ENCODE measurements around the gene TXNL4B. TPM values are rescaled to one million over a fixed set of nuclear protein-coding genes. Genes with fewer than 3 reads are reported as not detected.
"Not testable (repeated sequence)": the region's sequence is repeated elsewhere in the genome, so short reads cannot be mapped to it uniquely, and the experiment has no call there.

The TXNL4B gene
- total RNA-seq, 1 donor from 2014 or later: 15.6 TPM

DNA sequence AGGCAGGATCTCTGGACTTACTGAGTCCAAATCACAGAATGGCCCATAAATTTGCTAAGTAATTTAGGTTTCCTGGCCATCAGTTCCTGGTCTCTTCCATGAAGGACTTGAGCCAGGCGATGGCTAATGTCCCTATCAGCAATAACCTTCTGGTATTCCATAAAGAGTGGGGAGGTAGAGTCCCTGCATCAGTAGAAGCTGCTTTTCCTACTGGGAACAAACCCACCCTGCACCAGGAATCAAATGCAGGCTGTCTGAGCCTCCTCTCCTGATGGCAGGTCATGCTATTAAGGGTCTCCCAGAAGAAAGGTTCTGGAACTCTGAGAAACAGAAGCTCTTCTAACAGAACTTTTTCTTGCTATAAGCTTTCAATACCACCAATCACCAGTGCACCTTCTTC is 31.9 kb downstream of the TXNL4B start:
- Mint-ChIP-seq H3K27me3 (peaks cover 3% of the 10 kb centered on the region), H3K27ac (no peak overlapping the region)

DNA sequence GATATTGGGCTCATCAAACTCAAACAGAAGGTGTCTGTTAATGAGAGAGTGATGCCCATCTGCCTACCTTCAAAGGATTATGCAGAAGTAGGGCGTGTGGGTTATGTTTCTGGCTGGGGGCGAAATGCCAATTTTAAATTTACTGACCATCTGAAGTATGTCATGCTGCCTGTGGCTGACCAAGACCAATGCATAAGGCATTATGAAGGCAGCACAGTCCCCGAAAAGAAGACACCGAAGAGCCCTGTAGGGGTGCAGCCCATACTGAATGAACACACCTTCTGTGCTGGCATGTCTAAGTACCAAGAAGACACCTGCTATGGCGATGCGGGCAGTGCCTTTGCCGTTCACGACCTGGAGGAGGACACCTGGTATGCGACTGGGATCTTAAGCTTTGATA is 33.0 kb downstream of the TXNL4B start:
- no peak for DNase-seq (ENCODE audit: low spot score, unreplicated experiment)
- Mint-ChIP-seq H3K27ac (no peak overlapping the region), H3K4me1 (ENCODE audit: low read depth) (peaks cover 1% of the 10 kb centered on the region), H3K27me3 (peaks cover 3% of the 10 kb centered on the region), H3K4me3 (ENCODE audit: low read depth) (no peak overlapping the region), H3K9me3 (ENCODE audit: low read depth) (no peaks in the 10 kb centered on the region), H3K36me3 (ENCODE audit: insufficient read depth) (peaks cover 1% of the 10 kb centered on the region)
- TF ChIP-seq, protein P1, sequence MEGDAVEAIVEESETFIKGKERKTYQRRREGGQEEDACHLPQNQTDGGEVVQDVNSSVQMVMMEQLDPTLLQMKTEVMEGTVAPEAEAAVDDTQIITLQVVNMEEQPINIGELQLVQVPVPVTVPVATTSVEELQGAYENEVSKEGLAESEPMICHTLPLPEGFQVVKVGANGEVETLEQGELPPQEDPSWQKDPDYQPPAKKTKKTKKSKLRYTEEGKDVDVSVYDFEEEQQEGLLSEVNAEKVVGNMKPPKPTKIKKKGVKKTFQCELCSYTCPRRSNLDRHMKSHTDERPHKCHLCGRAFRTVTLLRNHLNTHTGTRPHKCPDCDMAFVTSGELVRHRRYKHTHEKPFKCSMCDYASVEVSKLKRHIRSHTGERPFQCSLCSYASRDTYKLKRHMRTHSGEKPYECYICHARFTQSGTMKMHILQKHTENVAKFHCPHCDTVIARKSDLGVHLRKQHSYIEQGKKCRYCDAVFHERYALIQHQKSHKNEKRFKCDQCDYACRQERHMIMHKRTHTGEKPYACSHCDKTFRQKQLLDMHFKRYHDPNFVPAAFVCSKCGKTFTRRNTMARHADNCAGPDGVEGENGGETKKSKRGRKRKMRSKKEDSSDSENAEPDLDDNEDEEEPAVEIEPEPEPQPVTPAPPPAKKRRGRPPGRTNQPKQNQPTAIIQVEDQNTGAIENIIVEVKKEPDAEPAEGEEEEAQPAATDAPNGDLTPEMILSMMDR (IDR thresholded peaks at IDR 0.05; ENCODE audit: unreplicated experiment): no peak

More for the DNA sequence above, 31.9 kb downstream of the TXNL4B start:
- Mint-ChIP-seq H3K4me3 (ENCODE audit: low read depth) (no peak overlapping the region), H3K9me3 (ENCODE audit: low read depth) (no peaks in the 10 kb centered on the region), H3K36me3 (ENCODE audit: insufficient read depth) (peaks cover 1% of the 10 kb centered on the region), H3K4me1 (ENCODE audit: low read depth) (peaks cover 2% of the 10 kb centered on the region)
- TF ChIP-seq, protein P1 (IDR thresholded peaks at IDR 0.05; ENCODE audit: unreplicated experiment): no peak
- DNase-seq (ENCODE audit: low spot score, unreplicated experiment): no peak

DNA sequence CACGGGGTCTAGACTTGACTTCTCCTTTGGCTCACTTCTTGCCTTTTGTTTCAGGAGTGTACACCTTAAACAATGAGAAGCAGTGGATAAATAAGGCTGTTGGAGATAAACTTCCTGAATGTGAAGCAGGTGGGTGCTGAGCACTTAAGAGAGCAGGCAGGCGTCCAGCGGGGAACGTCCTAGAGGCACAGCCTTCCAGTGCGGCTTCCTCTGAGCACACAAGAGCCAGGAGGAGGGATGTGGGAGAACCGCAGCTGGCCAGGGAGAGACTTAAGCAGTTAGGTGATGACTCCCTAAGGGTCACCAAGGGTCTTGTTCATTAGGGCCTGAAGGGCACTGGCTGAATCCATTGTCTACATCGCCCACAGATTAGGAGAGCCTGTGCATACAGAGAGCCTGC is 34.4 kb downstream of the TXNL4B start:
- H3K4me3 Mint-ChIP-seq (ENCODE audit: low read depth); DNase-seq (ENCODE audit: low spot score, unreplicated experiment); H3K36me3 Mint-ChIP-seq (ENCODE audit: insufficient read depth); H3K4me1 Mint-ChIP-seq (ENCODE audit: low read depth); H3K9me3 Mint-ChIP-seq (ENCODE audit: low read depth); H3K27me3 Mint-ChIP-seq; H3K27ac Mint-ChIP-seq: not testable (repeated sequence)

DNA sequence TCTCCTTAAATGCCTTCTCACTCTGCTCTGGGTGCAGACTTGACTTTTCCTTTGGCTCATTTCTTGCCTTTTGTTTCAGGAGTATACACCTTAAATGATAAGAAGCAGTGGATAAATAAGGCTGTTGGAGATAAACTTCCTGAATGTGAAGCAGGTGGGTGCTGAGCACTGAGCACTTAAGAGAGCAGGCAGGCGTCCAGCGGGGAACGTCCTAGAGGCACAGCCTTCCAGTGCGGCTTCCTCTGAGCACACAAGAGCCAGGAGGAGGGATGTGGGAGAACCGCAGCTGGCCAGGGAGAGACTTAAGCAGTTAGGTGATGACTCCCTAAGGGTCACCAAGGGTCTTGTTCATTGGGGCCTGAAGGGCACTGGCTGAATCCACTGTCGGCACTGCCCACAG is 36.1 kb downstream of the TXNL4B start:
- H3K4me1 Mint-ChIP-seq (ENCODE audit: low read depth); H3K27ac Mint-ChIP-seq; H3K27me3 Mint-ChIP-seq; H3K4me3 Mint-ChIP-seq (ENCODE audit: low read depth); H3K9me3 Mint-ChIP-seq (ENCODE audit: low read depth); H3K36me3 Mint-ChIP-seq (ENCODE audit: insufficient read depth); DNase-seq (ENCODE audit: low spot score, unreplicated experiment): not testable (repeated sequence)

DNA sequence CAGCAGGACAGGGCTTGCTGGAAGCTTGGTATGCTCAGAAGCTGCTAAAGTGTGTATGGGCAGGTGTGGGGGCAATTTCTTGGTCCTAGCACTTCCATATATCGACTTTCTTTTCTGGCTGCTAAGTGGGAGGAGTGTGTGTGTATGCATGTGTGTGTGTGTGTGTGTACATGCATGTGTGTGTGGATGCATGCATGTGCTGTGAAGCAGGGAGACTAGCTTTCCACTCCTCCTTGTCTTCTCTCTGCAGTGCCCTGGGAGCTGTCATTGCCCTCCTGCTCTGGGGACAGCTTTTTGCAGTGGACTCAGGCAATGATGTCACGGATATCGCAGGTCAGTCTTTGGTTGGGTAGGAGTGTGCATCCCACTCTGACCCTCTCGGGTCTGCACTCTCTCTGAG is 37.5 kb downstream of the TXNL4B start:
- Mint-ChIP-seq H3K36me3 (ENCODE audit: insufficient read depth) (no peaks in the 10 kb centered on the region), H3K9me3 (ENCODE audit: low read depth) (no peaks in the 10 kb centered on the region), H3K27me3 (peaks cover 3% of the 10 kb centered on the region), H3K27ac (no peak overlapping the region), H3K4me3 (ENCODE audit: low read depth) (no peak overlapping the region), H3K4me1 (ENCODE audit: low read depth) (peaks cover 9% of the 10 kb centered on the region)
- TF ChIP-seq, protein P1 (IDR thresholded peaks at IDR 0.05; ENCODE audit: unreplicated experiment): no peak
- no peak for DNase-seq (ENCODE audit: low spot score, unreplicated experiment)

DNA sequence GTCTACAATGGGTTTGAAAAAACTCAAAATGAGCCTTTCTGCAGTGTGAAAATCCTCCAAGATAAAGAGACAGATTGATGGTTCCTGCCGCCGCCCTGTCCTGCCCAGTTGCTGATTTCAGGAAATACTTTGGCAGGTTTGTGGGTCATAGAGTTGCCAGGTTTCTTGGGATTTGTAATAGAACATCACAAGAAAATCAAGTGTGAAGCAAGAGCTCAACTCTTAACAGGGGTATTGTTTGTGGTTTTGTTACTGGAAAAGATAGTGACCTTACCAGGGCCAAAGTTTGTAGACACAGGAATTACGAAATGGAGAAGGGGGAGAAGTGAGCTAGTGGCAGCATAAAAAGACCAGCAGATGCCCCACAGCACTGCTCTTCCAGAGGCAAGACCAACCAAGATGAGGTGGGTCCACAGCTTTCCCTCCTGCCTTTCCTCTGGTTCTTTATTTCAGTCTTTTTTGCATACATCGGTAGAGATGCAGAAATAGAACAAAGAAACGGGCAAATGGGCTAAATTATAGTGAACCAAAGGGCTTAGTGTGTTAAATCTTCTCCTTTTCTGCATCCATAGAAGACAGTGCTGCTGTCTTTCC is 39.1 kb downstream of the TXNL4B start, which contains the start of gene HP:
HP (plus strand) TSS at position 252 of the 594 bp plus-strand sequence; CDS start at position 400, 148 bp downstream.
- DNase-seq (ENCODE audit: low spot score, unreplicated experiment); H3K4me3 Mint-ChIP-seq (ENCODE audit: low read depth); H3K36me3 Mint-ChIP-seq (ENCODE audit: insufficient read depth); H3K9me3 Mint-ChIP-seq (ENCODE audit: low read depth); H3K4me1 Mint-ChIP-seq (ENCODE audit: low read depth); H3K27me3 Mint-ChIP-seq; H3K27ac Mint-ChIP-seq: not testable (repeated sequence)

DNA sequence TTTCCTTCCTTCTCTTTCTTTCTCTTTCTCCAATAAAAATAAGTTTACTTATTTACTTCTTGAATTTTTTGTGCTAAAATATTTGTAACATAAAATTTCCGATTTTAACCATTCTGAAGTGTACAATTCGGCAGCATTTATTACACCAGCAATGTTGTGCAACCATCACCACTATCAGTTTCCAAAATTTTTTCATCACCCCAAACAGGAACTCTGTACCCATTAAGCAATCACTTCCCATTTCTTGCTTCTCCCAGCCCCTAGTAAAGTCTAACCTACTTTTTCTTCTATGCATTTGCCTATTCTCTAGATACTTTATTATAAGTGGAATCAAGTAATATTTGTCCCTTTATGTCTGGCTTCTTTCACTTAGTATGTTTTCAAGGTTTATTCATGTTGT is 41.6 kb downstream of the TXNL4B start:
- DNase-seq (ENCODE audit: low spot score, unreplicated experiment): no peak
- peaks cover 4% of the 10 kb centered on the region for H3K36me3 Mint-ChIP-seq (ENCODE audit: insufficient read depth)
- TF ChIP-seq, protein P1 (IDR thresholded peaks at IDR 0.05; ENCODE audit: unreplicated experiment): no peak
- H3K4me3 Mint-ChIP-seq (ENCODE audit: low read depth): no peak overlapping the region
- peaks cover 3% of the 10 kb centered on the region for H3K9me3 Mint-ChIP-seq (ENCODE audit: low read depth)
- H3K27me3 Mint-ChIP-seq: no peaks in the 10 kb centered on the region
- H3K27ac Mint-ChIP-seq: no peak overlapping the region
- peaks cover 7% of the 10 kb centered on the region for H3K4me1 Mint-ChIP-seq (ENCODE audit: low read depth)
